ENCODE results near the gene KCNQ5.

Gene KCNQ5

GRCh38 chr6:72617721-72618120 is 4.1 kb upstream of the KCNQ5 start:
- POLR2A ChIA-PET, result no interaction called here
- TF ChIP-seq ZIC2 (tag by site-specific recombination; IDR thresholded peaks at IDR 0.05) (0 out of 2 replicates have a peak, but pooled peaks have one; percentile 20), ZXDB (tag by site-specific recombination; IDR thresholded peaks at IDR 0.05) (no peak)
- no peaks in the 10 kb centered on the region for H3K9me3 ChIP-seq (ENCODE audit: control insufficient read depth, insufficient read depth, low read depth, low read length)
- H3K4me3 ChIP-seq (ENCODE audit: low read depth, low read length), result no peak overlapping the region
- no peaks in the 10 kb centered on the region for H3K4me1 ChIP-seq (ENCODE audit: control insufficient read depth, insufficient read depth, low read length)
- H3K36me3 ChIP-seq (ENCODE audit: control insufficient read depth in 2 of 2, insufficient read depth in 1 of 2, low read length in 2 of 2), result no peaks in the 10 kb centered on the region
- CTCF ChIA-PET, result interaction anchor here (0.7 to 7.1 kb wide), 13 partner anchors 9 to 1106 kb away, joined by 3 to 160 read pairs (median 4); no protein-coding TSS in a partner anchor
- H3K27ac ChIP-seq (ENCODE audit: extremely low read depth, low read depth, low read length), result no peak overlapping the region

GRCh38 chr6:72619883-72620696 is 1.8 kb upstream of the KCNQ5 start:
- 0 out of 2 replicates have a peak, but pooled peaks have one; percentile 19 for TF ChIP-seq KLF1 (tag by site-specific recombination; IDR thresholded peaks at IDR 0.05)
- peak; percentile 66 for TF ChIP-seq ZFHX2 (tag by site-specific recombination; conservative IDR thresholded peaks at IDR 0.05)
- no peak for TF ChIP-seq ZNF121 (tag by site-specific recombination; IDR thresholded peaks at IDR 0.05)
- peak; percentile 18; the same call in 1 of the 2 replicates for TF ChIP-seq EGR2 (tag by site-specific recombination; IDR thresholded peaks at IDR 0.05; ENCODE audit: low read depth)
- Histone ChIP-seq H3K36me3 (ENCODE audit: control insufficient read depth in 2 of 2, insufficient read depth in 1 of 2, low read length in 2 of 2) (no peaks in the 10 kb centered on the region), H3K27ac (ENCODE audit: extremely low read depth, low read depth, low read length) (no peak overlapping the region), H3K4me3 (ENCODE audit: low read depth, low read length) (no peak overlapping the region), H3K4me1 (ENCODE audit: control insufficient read depth, insufficient read depth, low read length) (no peaks in the 10 kb centered on the region), H3K9me3 (ENCODE audit: control insufficient read depth, insufficient read depth, low read depth, low read length) (no peaks in the 10 kb centered on the region)
- ChIA-PET CTCF (interaction anchor here (0.5 to 7.1 kb wide), 6 partner anchors 210 to 516 kb away, joined by 3 to 160 read pairs (median 4); no protein-coding TSS in a partner anchor), POLR2A (no interaction called here)

- ChIA-PET CTCF (interaction anchor here (0.8 to 7.1 kb wide), 5 partner anchors 8 to 515 kb away, joined by 3 to 160 read pairs (median 4); no protein-coding TSS in a partner anchor), POLR2A (no interaction called here)
- H3K9me3 ChIP-seq (ENCODE audit: control insufficient read depth, insufficient read depth, low read depth, low read length), result no peaks in the 10 kb centered on the region
- no peaks in the 10 kb centered on the region for H3K36me3 ChIP-seq (ENCODE audit: control insufficient read depth in 2 of 2, insufficient read depth in 1 of 2, low read length in 2 of 2)
- H3K4me1 ChIP-seq (ENCODE audit: control insufficient read depth, insufficient read depth, low read length), result no peaks in the 10 kb centered on the region
- H3K27ac ChIP-seq (ENCODE audit: extremely low read depth, low read depth, low read length), result no peak overlapping the region
- peak overlapping the region; percentile 70 for H3K4me3 ChIP-seq (ENCODE audit: low read depth, low read length)
- TF ChIP-seq ZBTB49 (tag by site-specific recombination; IDR thresholded peaks at IDR 0.05; ENCODE audit: low read depth) (no peak), ZNF48 (tag by site-specific recombination; IDR thresholded peaks at IDR 0.05) (no peak), ZBTB26 (tag by site-specific recombination; optimal IDR thresholded peaks at IDR 0.05) (no peak), ZNF449 (tag by site-specific recombination; IDR thresholded peaks at IDR 0.05) (no peak), HIC1 (tag by site-specific recombination; IDR thresholded peaks at IDR 0.05) (no peak), ZNF658 (tag by site-specific recombination; IDR thresholded peaks at IDR 0.05) (no peak), ZNF24 (tag by site-specific recombination; IDR thresholded peaks at IDR 0.05) (no peak), ZNF416 (tag by site-specific recombination; IDR thresholded peaks at IDR 0.05) (no peak), ZXDB (tag by site-specific recombination; IDR thresholded peaks at IDR 0.05) (no peak), ZNF596 (tag by site-specific recombination; IDR thresholded peaks at IDR 0.05) (no peak), ZNF266 (tag by site-specific recombination; IDR thresholded peaks at IDR 0.05; ENCODE audit: low read depth) (no peak), ZNF202 (tag by site-specific recombination; IDR thresholded peaks at IDR 0.05; ENCODE audit: borderline replicate concordance) (no peak), ZSCAN30 (tag by site-specific recombination; IDR thresholded peaks at IDR 0.05) (no peak), TSHZ1 (tag by site-specific recombination; IDR thresholded peaks at IDR 0.05; ENCODE audit: borderline replicate concordance) (no peak)
Measured at GRCh38 chr6:72620871-72621290, 983 bp upstream of the KCNQ5 start.

Measured in HEK293 (cell line).